GM18502 (cell line): ENCODE data around the gene HTR1E.
"Not testable (repeated sequence)": the region's sequence is repeated elsewhere in the genome, so short reads cannot be mapped to it uniquely, and the experiment has no call there.

Experiments
- ATAC-seq: cut with Tn5 transposase; IDR thresholded peaks from one replicate; pipeline ENCODE4 v1.9.1; 2021; ENCODE audit warnings: mild to moderate bottlenecking; ENCODE audit not compliant: unreplicated experiment, poor library complexity

Gene HTR1E, protein sequence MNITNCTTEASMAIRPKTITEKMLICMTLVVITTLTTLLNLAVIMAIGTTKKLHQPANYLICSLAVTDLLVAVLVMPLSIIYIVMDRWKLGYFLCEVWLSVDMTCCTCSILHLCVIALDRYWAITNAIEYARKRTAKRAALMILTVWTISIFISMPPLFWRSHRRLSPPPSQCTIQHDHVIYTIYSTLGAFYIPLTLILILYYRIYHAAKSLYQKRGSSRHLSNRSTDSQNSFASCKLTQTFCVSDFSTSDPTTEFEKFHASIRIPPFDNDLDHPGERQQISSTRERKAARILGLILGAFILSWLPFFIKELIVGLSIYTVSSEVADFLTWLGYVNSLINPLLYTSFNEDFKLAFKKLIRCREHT

GRCh38 chr6:86937219-86938079 lies at the start of gene HTR1E:
TSS of gene HTR1E (plus strand) at chr6:86937528. CDS start at chr6:87015335, 77,807 bp downstream.
- ATAC-seq, result peak; percentile 81

GRCh38 chr6:86888301-86888700 lies 49.0 kb upstream of the HTR1E start:
- ATAC-seq, result no peak

- ATAC-seq, result not testable (repeated sequence)
Measured at GRCh38 chr6:86897265-86897664, 40.1 kb upstream of the HTR1E start.

- no peak for ATAC-seq
Measured at GRCh38 chr6:86913795-86914194, 23.5 kb upstream of the HTR1E start.

GRCh38 chr6:86916393-86916792 lies 20.9 kb upstream of the HTR1E start:
- no peak for ATAC-seq

DNA sequence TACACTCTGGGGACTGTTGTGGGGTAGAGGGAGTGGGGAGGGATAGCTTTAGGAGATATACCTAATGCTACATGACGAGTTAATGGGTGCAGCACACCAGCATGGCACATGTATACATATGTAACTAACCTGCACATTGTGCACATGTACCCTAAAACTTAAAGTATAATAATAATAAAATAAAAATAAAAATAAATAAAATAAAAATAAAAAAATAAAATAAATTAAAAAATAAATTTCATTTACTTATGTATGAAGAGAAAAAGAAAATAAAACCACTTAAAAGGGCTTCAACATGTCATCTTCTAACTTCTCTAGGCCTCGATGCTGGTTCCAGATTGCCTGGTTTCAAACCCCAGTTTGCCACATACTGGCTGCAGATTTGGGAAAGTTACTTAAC lies 10.2 kb upstream of the HTR1E start:
- ATAC-seq, result not testable (repeated sequence)

DNA sequence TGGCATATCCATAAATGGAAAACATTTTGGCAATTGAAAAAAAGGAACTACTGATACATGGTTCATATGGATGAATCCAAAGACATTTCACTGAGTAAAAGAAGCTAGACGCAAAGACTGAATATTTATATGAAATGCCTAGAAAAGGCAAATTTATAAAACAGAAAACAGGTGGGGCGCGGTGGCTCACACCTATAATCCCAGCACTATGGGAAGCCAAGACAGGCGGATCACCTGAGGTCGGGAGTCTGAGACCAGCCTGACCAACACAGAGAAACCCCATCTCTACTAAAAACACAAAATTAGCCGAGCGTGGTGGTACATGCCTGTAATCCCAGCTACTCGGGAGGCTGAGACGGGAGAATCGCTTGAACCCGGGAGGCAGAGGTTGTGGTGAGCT lies 9.5 kb upstream of the HTR1E start:
- ATAC-seq, result not testable (repeated sequence)

GRCh38 chr6:86934365-86934764 lies 3.0 kb upstream of the HTR1E start:
- ATAC-seq, result no peak

- peak; percentile 24 for ATAC-seq
Measured at GRCh38 chr6:86936834-86937218, 502 bp upstream of the HTR1E start.

GRCh38 chr6:86938814-86939213 lies 1.5 kb downstream of the HTR1E start:
- ATAC-seq, result no peak

- no peak for ATAC-seq
Measured at GRCh38 chr6:86941461-86941860, 4.1 kb downstream of the HTR1E start.

GRCh38 chr6:86942769-86943516 lies 5.6 kb downstream of the HTR1E start:
- no peak for ATAC-seq

- ATAC-seq, result no peak
Measured at GRCh38 chr6:86943819-86944407, 6.6 kb downstream of the HTR1E start.

GRCh38 chr6:86949771-86950170 lies 12.4 kb downstream of the HTR1E start:
- ATAC-seq, result no peak

GRCh38 chr6:86952991-86953390 lies 15.7 kb downstream of the HTR1E start:
- no peak for ATAC-seq

DNA sequence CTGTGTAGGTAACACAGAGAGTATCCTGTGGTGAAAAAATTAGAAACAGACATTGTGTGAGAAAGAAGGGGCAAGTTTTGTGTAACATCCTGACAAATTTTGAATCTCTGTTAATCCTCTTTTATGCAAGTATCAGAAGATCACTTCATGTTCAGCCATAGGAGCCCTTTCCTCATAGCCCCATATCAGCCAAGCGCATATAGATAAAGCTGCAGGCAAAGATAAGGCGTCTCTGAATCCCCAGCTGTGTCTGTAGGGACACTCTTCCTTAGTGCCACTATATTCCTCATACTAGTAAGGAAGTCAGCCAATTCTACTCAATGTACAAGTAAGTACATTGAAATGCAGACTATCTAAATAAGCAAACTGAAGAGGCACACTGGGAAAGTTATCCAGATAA lies 22.3 kb downstream of the HTR1E start:
- ATAC-seq, result no peak

DNA sequence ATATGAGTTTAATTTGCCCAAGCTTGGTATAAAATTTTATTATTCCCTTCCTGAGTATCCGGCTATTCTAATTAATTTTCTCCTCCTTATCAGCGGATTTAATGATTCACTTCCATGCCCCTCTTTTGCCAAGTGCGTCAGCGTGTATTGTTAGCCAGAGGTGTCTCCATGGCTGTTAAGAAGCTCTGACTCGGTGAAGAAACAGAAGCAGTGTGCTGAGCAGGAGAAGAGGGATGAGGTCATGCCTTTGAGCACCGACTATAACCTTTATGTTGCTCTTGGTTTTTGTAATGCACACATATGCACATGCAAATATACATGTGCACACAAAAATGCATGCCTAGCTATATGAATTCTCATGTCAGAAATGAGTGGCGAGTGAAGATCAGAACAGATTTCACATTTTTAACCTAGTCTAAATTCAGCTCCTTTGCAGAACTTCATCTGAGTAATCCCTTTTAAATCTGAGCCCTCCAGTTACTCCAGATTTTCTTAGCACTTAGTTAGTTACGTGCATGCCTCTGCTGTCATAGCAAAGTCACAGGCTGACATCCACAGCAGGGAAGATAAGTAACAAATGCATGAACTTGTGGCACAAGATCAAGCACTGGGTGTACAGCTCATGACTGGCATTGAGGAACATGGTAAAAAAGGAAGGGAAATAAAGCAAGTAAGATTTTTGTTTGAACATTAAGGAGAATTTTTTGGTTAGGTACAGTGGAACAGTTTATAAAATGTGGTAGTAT lies 24.3 kb downstream of the HTR1E start:
- ATAC-seq, result no peak

- no peak for ATAC-seq
Measured at GRCh38 chr6:86963352-86963751, 26.0 kb downstream of the HTR1E start.

DNA sequence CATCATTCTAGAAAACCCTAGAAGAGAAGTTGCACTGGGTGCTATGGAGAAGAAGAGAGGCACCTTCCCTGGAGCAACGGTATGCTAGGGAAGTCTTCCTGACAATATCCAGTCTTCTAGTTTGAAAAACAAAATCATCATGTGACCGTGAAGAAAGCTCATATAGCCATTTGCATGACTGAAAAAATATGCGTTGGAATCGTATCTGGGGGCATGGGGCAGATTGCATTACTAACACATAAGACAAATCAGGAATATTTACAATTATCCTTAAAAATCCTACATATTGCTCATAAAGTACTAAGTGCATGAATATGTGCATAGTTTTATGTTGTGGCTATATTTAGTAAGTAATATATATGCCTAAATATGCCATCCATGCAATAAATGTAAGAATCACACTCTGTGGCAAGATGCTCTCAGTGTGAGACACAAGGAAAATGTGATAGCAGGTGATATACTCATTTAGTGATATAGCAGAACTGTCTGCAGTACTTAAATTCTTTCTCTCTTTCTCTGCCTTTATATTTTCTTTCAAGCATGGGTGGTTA lies 26.8 kb downstream of the HTR1E start:
- ATAC-seq, result no peak
